Prostate gland (tissue), 2 donors: ENCODE data around the gene COPG2.

ENCODE experiments used
- POLR2A ChIP-seq: fragments of 450-650 bp; IDR thresholded peaks from one replicate; pipeline ENCODE4 v1.6.1; 2016; ENCODE audit warnings: antibody characterized with exemption, mild to moderate bottlenecking
- POLR2AphosphoS5 ChIP-seq: sonication (generic); formaldehyde crosslinking; IDR thresholded peaks from one replicate; pipeline ENCODE4 v1.6.1; 2017; ENCODE audit warnings: antibody characterized with exemption
- TF ChIP-seq, protein P1 (sequence below), 4 experiments: fragments of 200-600 bp in 2 of 4; fragments of 450-650 bp in 2 of 4; sonication (generic) in 2 of 4; IDR thresholded peaks; 1 replicate in 3 of 4; 2 replicates in 1 of 4; pipeline ENCODE4 v1.5.1; 2016 to 2019; ENCODE audit warnings: antibody characterized with exemption in 4 of 4, mild to moderate bottlenecking in 2 of 4, moderate library complexity in 2 of 4

GRCh38 chr7:130461272-130461671, 207.3 kb downstream of the COPG2 start:
- TF ChIP-seq, protein P1, sequence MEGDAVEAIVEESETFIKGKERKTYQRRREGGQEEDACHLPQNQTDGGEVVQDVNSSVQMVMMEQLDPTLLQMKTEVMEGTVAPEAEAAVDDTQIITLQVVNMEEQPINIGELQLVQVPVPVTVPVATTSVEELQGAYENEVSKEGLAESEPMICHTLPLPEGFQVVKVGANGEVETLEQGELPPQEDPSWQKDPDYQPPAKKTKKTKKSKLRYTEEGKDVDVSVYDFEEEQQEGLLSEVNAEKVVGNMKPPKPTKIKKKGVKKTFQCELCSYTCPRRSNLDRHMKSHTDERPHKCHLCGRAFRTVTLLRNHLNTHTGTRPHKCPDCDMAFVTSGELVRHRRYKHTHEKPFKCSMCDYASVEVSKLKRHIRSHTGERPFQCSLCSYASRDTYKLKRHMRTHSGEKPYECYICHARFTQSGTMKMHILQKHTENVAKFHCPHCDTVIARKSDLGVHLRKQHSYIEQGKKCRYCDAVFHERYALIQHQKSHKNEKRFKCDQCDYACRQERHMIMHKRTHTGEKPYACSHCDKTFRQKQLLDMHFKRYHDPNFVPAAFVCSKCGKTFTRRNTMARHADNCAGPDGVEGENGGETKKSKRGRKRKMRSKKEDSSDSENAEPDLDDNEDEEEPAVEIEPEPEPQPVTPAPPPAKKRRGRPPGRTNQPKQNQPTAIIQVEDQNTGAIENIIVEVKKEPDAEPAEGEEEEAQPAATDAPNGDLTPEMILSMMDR (IDR thresholded peaks at IDR 0.05): no peak
- TF ChIP-seq POLR2A (no peak), POLR2AphosphoS5 (no peak)
